Renal cortex interstitium (tissue), 15 donors: ENCODE data around the gene CYP1A2. TPM values are rescaled to one million over a fixed set of nuclear protein-coding genes. Genes with fewer than 3 reads are reported as not detected.
"Not testable (repeated sequence)": the region's sequence is repeated elsewhere in the genome, so short reads cannot be mapped to it uniquely, and the experiment has no call there.

ENCODE experiments used
- DNase-seq, 11 donors: peaks; one replicate each; pipeline ENCODE4 v3.0.0-alpha.2; 2013; ENCODE audit warnings: low read depth in 9 of 11, low spot score in 4 of 11; ENCODE audit errors: extremely low read depth in 1 of 11
- long read RNA-seq, 16 experiments: transcript quantifications; one replicate each; lab custom pipeline, GENCODE V29; 2026
- polyA plus RNA-seq, 3 donors: library from polyadenylated mRNA; unstranded; fragments of 120-200 nt; gene quantifications; one replicate each; pipeline ENCODE4 v1.2.1, GENCODE V29; 2013; ENCODE audit not compliant: insufficient read length in 3 of 3

The CYP1A2 gene, protein sequence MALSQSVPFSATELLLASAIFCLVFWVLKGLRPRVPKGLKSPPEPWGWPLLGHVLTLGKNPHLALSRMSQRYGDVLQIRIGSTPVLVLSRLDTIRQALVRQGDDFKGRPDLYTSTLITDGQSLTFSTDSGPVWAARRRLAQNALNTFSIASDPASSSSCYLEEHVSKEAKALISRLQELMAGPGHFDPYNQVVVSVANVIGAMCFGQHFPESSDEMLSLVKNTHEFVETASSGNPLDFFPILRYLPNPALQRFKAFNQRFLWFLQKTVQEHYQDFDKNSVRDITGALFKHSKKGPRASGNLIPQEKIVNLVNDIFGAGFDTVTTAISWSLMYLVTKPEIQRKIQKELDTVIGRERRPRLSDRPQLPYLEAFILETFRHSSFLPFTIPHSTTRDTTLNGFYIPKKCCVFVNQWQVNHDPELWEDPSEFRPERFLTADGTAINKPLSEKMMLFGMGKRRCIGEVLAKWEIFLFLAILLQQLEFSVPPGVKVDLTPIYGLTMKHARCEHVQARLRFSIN
- polyA plus RNA-seq, result under 1 TPM; 0.13 to 0.38 (median 0.23) TPM
- long read RNA-seq, donor 1, result 0 reads
- long read RNA-seq, donor 2, result 0 reads
- long read RNA-seq, donor 3, result 0 reads
- long read RNA-seq, donor 4, result 0 reads
- long read RNA-seq, donor 5, result 0 reads
- long read RNA-seq, donor 6, result 0 reads
- long read RNA-seq, donor 7, result 0 reads
- long read RNA-seq, donor 8, result 0 reads
- long read RNA-seq, donor 9, result 0 reads
- long read RNA-seq, donor 10, result 0 reads
- long read RNA-seq, donor 11, result 0 reads
- long read RNA-seq, donor 12, result 0 reads
- long read RNA-seq, donor 13, result 0 reads
- long read RNA-seq, donor 14, result 0 reads
- long read RNA-seq, donor 15, result 0 reads
- long read RNA-seq, donor 16, result 0 reads

DNA sequence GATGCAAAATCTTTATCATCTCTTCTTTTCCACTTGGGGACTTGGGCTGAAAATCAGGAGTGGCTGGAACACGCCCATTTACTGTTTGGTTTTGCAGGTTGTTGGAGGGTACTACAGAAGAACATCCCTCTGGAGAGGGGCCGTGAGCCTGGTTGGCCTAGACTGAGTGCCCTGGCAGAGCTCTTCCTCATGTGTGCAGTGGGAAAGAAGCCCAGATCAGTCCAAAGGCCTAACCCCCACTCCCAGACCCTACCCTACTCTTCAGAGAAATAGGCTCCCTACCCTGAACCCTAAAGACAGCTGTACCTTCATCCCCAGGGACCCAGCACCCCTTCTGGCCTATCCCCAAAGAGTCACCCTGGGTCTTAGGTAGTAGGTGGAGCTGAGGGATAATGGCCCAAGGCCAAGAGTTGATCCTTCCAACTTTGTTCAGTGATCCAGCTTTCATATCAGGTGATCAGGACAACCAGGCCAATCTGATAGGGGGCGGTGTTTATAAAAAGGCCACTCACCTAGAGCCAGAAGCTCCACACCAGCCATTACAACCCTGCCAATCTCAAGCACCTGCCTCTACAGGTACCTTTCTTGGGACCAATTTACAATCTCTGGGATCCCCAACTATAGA lies at the start of gene CYP1A2:
CYP1A2 (plus strand) TSS at position 524 of the 625 bp plus-strand sequence. CDS start 894 bp downstream, outside the sequence.
- DNase-seq, result no peak

DNA sequence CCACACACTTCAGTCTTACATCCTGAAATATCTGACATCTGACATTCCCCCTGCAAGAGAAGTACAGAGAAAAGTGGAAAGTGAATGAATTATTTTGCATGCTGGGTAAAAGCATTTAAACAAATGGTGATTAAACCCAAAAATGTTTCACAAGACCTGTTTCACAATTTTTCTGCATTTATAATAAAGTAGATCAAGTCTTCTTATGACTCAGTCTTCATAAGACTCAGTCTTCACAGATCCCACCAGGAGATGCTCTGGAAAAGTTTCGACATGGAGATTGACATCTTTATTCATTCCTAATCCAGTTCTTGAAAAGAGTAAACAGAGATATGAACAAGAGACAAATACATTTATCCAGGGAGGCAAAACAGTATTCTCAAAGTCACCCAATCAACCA lies 39.6 kb upstream of the CYP1A2 start:
- DNase-seq, result no peak

DNA sequence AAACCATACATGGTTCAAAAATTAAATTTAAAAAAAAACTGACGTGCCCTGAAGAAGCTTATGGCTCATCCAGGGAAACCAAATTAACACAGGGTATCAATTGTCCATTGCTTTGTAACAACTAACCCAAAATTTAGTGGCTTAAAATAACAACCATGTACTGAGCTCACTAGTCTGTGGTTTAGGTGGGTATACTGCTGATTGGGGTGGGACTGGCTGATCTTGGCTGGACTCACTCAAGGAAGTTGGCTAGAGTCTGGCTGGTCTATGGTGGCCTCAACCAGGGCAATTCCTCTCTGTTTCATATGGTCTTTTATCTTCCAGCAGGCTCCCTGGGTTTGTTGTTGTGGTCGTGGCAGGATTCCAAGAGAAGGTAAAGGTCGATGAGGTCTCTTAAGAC lies 38.8 kb upstream of the CYP1A2 start:
- no peak for DNase-seq

DNA sequence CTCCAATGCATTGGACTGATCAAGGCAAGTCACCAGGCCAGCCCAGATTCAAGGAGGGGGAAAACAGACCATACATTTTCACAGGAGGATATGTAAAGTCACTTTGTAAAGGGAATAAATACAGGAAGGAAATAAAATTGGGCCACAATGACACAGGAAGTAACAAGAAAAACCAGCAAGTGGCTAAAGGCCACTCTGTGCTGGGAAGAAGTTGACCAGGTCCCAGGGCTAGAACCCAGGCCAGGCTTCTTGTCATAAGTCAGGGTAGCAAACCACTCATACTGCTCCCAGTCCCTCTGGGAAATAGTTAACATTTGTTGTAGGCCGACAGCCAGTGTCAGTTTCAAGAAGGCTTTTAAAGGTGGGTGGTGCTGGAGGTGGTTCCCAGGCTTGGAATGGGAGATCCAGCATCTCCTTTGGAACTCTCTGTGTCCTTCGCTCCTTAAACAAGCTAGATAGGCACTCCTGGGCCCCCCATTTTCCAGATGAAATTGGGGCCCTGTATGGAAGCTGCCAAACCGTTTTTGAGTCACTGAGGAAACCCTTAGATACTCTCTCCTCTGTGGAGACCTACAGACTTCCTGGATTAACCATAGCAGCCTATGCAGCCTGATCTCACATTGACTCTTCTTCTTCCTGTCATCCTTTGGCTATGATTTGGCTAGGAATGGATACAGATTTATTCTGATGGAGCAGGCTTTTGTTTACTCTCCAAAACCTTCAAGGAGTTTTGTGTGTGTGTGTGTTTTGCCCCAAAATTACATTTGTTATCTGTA lies 38.1 kb upstream of the CYP1A2 start:
- no peak for DNase-seq

DNA sequence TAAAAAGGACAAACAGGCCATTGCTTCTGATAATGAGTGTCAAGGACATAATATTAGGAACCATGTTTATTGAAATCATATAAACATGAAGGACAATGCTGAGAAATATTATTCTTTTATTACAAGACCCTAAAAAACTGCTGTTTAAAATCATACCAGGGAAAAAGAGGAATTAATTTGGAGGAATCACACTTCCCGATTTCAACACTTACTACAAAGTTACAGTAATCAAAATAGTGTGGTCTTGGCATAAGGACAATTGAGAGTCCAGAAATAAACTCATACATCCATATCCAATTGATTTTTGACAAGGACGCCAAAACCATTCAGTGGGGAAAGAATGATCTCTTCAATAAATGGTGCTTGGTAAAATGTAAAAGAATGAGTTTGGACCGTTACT lies 36.3 kb upstream of the CYP1A2 start:
- no peak for DNase-seq

DNA sequence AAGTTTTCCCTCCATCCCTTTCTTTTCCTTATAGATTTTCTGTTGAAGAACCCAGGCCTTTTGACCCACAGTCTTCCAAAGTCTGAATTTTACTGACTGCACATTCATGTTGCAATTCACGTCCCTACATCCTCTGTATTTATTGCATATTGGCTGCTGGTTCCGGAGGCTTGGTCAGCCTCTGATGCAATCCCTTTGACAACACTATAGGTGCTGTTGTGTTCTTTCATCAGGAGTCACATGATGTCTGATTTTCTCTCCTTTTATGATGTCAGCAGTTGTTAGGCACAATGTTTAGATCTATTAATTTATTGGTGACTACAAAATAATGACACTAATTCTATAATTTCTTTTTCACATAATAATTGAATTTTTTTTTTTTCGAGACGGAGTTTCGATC lies 32.0 kb upstream of the CYP1A2 start:
- DNase-seq, result no peak

DNA sequence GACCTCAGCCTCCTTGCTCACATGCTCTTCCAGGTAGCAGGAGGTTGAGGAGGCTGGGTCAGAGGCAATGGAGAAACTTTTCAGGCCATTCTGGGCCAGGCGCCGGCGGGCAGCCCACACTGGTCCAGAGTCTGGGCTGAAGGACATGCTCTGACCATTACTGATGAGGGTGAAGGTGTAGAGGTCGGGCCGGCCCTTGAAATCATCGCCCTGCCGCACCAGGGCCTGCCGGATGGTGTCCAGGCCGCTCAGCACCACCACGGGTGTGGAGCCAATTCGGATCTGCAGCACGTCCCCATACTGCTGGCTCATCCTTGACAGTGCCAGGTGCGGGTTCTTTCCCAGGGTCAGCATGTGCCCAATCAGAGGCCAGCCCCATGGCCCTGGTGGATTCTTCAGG lies 26.1 kb upstream of the CYP1A2 start:
- no peak for DNase-seq

DNA sequence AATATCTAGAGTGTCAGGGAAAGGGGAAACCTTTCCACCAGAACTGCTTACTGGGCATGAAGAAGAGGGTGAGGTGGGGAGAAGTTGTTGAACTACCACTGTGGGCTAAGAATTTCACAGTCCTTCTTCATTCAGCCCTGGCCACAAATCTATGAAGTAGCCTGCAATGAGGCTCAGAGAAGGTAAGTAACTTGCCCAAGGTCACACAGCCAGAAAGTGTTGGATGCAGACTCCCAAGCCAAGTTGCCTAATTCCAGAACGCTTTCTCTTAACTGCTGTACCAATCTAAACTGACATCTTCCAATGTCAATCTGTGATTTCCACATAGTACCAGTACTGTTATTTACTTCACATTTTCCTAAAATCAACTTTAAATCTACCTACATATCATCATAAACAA lies 25.5 kb upstream of the CYP1A2 start:
- DNase-seq, result no peak

DNA sequence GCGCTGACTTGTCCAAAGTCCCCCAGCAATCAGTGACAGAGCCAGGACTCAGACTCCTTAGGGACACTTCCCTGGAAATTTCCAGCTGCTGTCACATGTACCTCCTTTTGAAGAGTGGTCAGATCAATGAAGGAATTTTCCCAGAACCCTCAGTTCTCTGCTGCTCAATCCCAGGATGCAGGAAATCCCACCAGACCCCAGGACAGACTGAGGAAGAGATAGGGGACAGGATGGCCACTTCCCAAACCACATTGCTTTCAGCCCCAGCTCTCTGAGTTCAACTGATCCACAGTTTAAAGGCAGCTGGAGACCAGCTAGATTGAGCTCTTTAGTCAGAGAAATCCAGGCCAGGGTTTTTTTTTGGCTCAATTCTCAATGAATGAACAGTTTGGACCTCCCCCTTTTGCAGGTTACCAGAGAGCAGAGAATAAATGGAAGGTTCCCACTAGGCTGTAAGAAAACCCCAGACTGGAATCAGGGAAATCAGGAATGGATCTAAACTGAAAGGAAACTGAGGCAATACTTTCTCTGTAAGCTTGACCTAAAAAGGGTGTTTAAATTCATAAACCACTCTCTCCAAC lies 24.8 kb upstream of the CYP1A2 start:
- DNase-seq, result peak; percentile 21 to 78 (median 33)

DNA sequence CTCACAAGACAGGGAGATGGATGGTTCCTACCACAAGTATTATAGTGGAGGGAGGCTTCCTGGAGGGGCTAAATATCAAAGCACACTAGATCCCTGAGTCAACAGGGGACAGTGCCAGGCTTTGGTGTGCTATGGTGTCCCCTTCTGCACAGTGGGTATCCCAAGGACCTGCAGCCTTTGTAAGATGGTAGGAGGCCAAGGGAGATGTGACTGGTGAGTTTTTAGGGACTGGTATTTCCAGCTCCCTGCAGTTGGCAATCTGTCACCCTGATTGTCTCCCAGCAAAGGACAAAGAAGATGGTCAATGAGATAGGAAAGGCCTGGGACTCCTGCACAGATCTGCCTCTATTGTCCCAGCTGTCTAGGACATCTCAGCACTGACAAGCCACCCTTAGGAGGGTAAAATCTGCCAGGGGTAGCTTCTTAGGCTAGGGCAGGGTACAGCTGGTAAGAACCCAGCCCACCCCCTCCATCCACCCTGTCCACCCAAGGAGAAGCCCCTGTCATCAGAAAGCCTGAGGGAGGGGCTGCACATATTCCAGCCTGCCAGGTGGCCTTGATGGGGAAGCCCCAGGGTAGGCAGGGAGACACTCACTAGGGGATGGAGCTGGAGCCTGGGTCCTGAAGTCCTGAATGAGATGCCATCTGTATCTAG lies 23.9 kb upstream of the CYP1A2 start:
- DNase-seq, result no peak

DNA sequence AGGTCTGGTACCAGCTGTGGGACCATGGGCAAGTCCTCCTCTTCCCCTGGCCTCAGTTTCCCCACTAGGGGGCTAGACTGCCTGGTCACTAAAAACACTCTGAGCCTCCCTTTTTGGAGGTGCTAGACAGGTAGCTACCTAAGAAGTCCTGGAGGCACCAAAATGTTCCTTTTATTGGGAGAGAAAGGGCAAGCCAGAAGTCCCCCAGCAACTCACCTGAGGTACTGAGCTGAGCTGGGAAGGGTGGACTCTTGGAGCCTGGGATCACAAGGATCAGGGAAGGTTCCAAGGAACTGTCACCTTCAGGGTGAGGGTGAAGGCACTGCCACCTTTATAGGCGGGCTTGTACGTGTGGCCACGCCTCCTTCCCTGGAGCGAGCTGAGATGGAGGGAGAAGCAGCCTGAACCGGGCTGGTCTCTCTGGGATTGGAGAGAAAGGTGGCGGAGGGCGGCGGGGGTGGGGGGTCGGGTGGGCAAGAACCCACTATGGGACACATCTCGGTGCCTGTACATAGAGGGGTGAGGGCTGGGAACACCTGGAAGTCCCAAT lies 23.3 kb upstream of the CYP1A2 start, which contains the start of gene CYP1A1:
CYP1A1 (minus strand) TSS at position 304 of the 550 bp plus-strand sequence. CDS start 2,431 bp downstream, outside the sequence.
- DNase-seq, result peak in 1 of 11 donors; percentile 7

DNA sequence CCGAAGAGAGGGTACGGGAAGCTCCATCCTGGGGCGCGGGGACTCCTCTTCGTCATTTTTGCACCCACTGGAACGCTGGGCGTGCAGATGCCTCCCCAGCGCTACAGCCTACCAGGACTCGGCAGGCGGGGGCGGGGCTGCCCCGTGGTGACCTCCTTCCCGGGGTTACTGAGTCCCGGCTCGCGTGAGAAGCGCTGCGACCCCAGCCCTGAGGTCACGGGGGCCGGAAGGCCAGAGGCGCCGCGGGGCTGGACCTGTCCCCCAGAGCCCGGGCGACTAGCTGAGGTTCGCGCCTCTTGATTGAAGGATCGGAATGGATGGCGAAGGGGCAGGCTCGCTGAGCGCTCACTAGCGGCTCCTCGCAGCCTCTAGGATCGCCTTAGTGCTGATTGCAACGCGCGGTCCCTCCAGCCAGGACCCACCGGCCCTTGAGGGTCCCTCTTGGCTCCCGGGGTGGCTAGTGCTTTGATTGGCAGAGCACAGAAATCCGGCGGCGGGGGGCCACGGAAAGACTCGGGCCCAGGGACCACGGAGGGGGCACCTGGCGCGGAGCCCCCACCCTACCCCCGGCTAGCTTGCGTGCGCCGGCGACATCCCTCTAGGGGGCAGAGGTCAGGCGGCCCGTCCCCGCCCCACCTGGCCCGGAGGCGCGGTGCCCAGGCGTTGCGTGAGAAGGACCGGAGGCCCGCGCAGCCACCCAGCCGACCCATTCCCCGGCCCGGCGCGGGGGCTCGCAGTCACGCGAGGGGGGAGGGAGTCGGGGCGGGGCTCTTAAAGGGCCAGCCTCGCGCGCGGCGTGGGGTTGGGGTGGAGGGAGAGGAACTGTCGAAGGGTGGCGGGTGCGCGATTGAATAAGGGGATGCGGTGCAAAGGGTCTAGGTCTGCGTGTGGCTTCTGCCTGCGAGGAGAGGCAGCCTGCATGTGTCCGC lies 22.5 kb upstream of the CYP1A2 start:
- DNase-seq, result peak in 1 of 11 donors; percentile 4

DNA sequence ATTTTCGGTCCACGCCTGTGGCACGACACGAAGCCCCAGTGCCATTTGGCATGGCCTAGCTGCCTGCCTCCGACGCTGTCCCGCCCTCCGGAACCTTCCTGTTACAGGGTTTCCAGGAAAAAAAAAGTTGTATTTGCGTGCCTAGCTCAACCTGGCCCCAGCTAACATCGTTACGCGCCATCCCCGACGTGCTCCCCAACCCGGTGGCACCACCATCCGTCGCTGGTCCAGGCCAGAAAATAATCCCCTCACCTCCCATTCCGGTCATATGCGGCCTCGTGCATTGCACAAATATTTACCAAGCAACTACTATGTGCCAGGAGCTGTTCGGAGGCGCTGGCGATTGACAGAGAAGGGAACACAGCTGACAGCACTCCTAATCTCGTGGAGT lies 21.9 kb upstream of the CYP1A2 start:
- no peak for DNase-seq

DNA sequence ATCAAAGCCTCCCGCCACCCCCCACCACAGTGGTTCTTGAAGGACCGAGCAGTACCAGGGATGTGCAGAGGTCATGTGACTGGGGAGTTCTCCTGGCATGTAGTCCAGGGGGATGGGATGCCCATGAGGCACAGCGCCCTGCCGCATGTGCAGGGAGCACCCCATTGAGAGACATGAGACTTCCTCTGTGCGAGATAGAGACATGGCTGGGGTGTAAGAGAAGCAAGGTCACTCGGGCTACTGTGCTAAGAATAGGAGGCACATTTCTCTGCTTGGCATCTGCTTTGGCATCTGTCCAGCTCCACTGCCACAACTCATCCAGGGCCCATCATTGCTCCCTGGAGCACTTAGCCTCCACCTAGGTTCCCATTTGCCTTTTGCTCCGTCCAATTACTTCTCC lies 20.9 kb upstream of the CYP1A2 start:
- no peak for DNase-seq

DNA sequence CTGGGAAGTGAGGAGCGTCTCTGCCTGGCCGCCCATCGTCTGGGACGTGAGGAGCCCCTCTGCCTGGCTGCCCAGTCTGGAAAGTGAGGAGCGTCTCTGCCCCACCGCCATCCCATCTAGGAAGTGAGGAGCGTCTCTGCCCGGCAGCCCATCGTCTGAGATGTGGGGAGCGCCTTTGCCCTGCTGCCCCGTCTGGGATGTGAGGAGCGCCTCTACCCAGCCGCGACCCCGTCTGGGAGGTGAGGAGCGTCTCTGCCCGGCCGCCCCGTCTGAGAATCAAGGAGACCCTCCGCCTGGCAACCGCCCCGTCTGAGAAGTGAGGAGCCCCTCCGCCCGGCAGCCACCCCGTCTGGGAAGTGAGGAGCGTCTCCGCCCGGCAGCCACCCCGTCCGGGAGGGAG lies 19.9 kb upstream of the CYP1A2 start:
- not testable (repeated sequence) for DNase-seq

DNA sequence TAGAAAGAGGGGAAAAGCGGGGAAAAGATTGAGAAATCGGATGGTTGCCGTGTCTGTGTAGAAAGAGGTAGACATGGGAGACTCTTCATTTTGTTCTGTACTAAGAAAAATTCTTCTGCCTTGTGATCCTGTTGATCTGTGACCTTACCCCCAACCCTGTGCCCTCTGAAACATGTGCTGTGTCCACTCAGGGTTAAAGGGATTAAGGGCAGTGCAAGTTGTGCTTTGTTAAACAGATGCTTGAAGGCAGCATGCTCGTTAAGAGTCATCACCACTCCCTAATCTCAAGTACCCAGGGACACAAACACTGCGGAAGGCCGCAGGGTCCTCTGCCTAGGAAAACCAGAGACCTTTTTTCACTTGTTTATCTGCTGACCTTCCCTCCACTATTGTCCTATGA lies 19.3 kb upstream of the CYP1A2 start:
- not testable (repeated sequence) for DNase-seq
